Measurements from ENCODE around the gene RPL39L. TPM values are rescaled to one million over a fixed set of nuclear protein-coding genes. Genes with fewer than 3 reads are reported as not detected.
A peak's percentile ranks its signal among the peaks of the same experiment; 100 is the strongest.
"Not testable (repeated sequence)": the region's sequence is repeated elsewhere in the genome, so short reads cannot be mapped to it uniquely, and the experiment has no call there.

The RPL39L gene
- total RNA-seq (2014; rRNA removed; shearing (Covaris generic)) = not detected in 2 replicates

DNA sequence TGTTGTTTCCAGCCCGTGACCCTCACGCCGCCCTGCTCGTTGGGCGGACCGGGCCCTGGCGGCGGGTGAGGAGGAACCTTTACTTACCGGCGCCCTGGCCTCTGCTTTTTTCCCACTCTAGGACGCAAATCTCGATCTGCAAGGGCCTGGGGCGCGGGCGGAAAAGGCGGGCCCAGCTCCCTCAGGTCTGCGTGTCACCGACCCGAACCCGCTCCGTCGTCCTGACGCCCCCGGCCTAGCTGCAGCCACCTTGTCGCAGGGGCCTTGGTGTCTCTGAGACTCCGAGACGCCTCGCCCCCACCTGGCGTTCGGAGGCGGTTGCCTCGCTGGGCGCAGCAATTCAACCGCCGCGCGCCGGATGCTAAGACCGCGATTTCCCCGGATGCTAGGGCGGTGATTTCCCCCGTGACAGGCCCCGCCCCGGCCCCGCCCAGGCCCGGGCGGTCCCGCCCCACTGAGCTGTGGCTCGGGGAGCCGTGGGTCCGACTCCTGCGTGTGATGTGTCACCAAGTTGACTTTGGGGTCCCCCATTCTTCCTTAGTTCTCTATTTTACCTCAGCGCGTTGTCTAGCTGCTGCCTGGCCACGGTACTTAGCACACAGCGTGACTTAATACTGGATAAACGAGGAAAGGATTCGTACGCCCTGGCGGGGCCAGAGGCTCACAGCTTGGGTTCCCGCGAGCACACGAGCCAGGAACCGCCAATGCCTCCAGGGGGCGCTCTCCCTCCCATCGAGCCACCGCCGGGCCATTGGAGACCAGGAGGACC, at the start of gene RPL39L:
RPL39L (minus strand) TSS at position 371 of the 769 bp plus-strand sequence. CDS start 18,196 bp downstream, outside the sequence.
- DNase-seq (ENCODE audit: low spot score) = no peak

GRCh38 chr3:187188931-187189330, 49.6 kb upstream of the RPL39L start:
- DNase-seq (ENCODE audit: low spot score) = no peak

GRCh38 chr3:187186801-187187421, 47.6 kb upstream of the RPL39L start:
- no peak for DNase-seq (ENCODE audit: low spot score)

DNA sequence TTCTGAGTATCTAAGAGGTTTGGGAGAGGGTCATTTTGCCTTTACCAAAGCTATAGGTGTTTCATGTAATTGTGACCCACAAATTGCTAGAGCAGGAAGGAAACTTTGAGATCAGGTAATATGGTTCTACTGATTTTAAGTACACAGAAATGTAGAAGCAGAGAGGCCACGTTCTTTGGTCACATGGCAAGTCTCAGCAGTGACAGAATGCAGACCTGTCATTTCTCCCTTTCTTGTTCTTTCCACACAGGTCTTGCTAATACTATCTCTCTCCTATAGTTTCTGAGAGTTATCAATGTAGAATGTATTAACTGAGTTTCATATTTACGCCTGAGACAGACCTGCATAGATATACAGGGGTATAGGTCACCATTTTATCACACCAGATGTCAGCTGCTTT, 47.1 kb upstream of the RPL39L start:
- DNase-seq (ENCODE audit: low spot score) = no peak

GRCh38 chr3:187185759-187186158, 46.5 kb upstream of the RPL39L start:
- no peak for DNase-seq (ENCODE audit: low spot score)

DNA sequence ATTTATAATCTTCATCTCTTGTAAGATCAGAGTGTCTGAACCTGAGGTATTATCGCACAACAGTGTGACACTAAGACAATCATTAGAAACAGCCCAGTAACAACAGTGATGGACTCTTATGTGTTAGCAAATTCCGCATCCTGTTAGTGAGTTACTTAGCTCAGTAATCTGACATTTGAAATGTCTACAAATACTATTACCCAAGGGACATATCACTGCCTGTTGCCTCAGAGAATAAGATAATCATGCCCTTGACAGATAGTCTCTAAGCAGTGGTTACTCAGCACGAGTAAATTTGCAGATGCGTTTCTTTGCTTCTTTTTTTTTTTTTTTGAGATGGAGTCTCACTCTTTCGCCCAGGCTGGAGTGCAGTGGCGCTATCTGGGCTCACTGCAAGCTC, 44.6 kb upstream of the RPL39L start:
- DNase-seq (ENCODE audit: low spot score) = no peak

DNA sequence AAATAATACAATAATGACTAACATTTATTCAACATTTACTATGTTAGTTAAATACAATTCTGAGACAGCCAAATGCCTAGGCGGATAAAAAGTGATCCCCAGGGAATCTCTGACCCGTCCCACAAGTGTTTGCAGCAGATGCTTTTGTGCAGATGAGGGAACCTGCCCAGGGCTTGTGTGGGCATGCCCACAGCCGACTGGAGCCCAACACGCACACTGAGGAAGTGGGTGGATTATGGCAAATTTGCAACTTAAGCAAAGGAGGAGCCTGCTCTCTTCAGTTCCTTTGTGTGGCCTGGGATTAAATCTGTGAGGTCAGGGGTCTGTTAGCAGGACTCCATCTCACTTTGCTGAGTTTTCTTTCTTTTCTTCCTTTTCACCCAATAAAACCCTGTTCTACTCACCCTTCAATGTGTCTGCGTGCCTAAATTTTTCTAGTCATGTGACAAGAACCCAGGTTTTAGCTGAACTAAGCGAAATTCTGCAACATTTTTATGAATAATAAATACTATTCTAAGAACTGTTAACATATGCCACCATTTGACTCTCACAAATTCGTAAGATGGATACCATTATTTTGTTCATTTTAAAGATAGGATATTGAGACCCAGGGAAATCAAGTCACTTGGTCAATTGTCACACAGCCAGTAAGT, 44.0 kb upstream of the RPL39L start:
- DNase-seq (ENCODE audit: low spot score) = no peak

DNA sequence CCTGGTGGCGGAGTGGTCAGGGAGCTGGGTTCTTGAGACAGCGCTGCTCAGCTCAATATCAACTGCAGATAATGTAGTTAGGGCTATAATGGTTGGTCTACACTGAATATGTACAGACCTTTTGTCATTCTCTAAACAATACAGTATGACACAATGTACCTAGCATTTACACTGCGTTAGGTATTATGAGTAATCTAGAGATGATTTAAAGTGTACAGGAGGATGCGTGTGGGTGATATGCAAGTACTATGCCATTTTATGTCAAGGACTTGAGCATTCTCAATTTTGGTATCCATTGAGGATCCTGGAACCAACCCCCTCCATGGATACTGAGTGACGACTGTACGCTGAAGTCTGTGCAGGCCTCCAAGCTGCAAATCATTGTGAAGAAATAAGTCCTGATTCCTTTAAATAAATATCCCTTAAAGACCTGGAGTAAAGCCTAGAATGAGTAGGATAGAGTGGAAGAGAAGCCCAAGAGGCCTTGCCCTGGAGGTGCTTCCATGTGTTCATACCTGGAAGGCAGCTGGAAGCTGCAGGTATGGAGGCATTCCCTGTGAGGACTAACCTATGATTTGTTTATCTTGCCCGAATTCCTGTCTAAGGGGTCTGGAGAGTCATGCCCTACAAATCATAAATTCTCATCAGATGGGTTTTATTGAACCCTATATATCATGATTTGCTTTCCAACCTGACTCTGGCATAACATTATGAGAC, 42.3 kb upstream of the RPL39L start:
- no peak for DNase-seq (ENCODE audit: low spot score)

DNA sequence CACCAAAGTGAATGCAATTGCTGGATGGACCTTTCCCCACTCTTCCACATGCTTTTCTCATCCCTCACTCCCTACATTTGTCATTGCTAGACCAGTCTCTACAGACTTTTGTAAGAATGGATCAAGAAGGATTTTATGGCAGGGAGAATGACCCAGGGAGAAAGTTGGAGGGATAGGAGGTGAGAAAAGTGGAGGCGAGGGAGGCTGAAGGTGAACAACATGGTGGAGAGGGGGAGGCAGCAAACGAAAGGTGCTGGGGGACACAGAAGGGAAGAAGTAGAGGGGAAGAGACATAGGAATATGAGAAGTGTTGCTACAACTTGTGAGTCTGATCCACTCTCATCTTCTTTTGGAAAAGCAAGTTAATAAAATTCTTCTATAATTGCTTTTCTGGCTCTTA, 33.6 kb upstream of the RPL39L start:
- no peak for DNase-seq (ENCODE audit: low spot score)

- not testable (repeated sequence) for DNase-seq (ENCODE audit: low spot score)
Measured at GRCh38 chr3:187170911-187171310, 31.6 kb upstream of the RPL39L start.

DNA sequence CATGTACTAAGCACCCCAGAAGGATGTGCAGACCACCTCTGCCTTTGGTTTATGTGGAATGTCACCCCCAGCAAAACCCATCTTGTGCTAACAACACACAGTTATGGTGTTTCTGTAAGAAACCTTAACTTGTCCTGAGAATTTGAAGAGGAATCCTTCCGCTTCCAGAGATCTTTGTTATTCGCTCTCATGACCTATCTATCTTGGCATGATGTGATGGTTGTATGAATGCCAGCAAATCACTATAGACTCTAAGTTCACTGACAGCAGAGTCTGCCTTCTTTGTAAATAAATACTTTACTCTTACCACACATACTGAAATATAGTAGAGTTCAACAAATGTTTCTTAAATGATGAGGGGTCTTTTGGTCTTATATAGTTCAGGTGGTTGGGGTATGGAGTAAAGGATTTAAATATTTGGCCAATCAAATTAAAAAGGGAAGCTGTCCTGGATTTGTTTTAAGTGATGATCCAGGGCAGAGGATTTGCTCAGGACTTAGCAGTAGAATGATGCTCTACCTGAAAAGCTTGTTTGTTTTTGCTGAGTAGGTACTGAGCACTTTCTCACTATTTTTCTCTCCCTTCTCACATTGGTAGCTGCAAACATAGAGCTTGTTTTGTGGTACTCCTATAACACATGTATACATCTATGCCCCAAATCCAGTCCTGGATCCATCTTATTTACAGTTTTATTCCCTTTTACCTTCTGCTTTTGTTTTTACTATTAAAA, 30.1 kb upstream of the RPL39L start:
- no peak for DNase-seq (ENCODE audit: low spot score)

DNA sequence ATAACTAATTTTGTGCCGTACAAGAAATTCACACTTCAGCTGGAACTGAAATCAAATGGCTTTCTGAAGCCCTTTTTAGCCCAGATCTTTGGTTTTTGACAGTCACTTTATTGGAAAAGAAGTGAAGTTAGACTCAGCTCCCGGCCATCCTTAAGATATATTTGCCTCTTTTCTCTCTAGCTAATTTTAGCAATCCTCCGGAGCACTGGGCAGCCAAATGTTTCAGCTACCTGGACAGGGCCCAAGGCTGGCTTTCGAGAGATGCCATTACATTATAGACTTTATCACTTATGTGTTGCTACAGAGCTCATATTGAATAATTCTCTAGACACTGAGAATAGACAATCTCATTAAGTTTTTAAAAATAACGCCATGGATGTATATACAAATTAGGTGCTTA, 28.5 kb upstream of the RPL39L start:
- DNase-seq (ENCODE audit: low spot score) = no peak

- DNase-seq (ENCODE audit: low spot score) = no peak
Measured at GRCh38 chr3:187166750-187167149, 27.5 kb upstream of the RPL39L start.

- DNase-seq (ENCODE audit: low spot score) = peak; percentile 79
Measured at GRCh38 chr3:187165144-187165543, 25.8 kb upstream of the RPL39L start.

DNA sequence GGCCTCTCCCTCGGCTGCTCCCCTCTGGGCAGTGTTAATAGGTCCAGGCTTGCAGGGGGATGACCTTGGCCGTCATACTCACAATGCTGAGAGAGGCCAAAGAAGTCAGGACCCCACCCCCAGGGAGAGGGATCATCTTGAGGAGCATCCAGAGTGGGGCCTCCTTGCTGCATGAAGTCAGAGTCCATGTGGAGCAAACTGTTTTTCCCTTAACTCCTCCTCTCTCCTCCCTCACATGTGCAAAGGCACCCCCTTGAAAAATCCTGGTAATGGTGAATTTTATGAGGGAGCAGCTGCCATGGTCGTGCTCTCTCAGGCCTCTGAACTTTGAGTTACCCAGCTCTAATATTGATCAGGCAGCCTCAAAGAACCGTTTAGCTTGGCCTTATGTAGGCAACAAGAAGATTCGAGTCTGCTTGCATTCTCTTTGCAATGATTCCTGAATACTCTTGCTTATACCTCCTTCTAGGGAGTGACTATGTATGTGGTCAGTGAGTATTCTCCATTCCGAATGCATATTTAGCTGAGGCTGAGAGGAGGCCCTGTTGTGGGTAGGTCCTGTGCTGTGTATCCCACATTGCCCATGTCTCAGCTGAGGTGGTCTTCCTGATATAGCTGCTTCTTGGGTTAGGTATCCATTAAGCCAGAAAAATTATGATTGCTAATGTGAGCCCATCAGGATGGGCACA, 23.1 kb upstream of the RPL39L start:
- no peak for DNase-seq (ENCODE audit: low spot score)

DNA sequence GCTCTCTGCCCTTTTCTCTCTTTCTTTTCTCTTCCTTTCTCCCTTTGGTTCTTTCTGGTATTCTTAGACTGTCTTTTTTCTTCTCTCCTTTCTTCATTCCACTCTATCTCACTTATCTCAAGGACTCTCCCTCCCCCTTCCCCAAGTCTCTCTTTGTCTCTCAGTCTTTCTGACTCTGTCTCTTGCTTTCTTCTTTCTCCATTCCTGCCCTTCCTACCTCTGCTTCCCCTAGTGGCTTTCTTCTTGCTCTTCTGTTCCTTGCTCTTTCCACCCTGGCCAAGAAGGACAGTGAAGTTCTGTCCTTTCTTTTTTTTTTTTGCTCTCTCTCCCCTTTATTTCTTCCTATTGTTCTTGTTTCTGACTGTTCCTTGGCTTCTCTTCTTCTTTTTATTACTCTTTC, 22.3 kb upstream of the RPL39L start:
- DNase-seq (ENCODE audit: low spot score) = no peak

GRCh38 chr3:187150599-187150998, 11.3 kb upstream of the RPL39L start:
- DNase-seq (ENCODE audit: low spot score) = peak; percentile 36

- DNase-seq (ENCODE audit: low spot score) = no peak
Measured at GRCh38 chr3:187150186-187150585, 10.9 kb upstream of the RPL39L start.

DNA sequence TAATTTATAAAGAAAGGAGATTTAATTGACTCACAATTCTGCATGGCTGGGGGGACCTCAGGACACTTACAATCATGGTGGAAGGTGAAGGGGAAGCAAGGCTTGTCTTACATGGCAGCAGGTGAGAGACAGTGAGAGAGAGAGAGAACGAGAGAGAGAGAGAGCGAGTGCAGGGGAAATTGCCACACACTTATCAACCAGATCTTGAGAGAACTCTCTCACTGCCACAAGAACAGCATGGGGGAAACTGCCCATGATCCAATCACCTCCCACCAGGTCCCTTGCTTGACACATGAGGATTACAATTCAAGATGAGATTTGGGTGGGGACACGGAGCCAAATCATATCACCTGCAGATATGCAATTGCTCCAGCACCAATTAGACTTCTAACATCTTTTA, 7.1 kb upstream of the RPL39L start:
- DNase-seq (ENCODE audit: low spot score) = no peak

- DNase-seq (ENCODE audit: low spot score) = no peak
Measured at GRCh38 chr3:187145149-187145895, 6.0 kb upstream of the RPL39L start.

All from HT-29 (cell line).